Measurements from ENCODE around the gene BEGAIN. TPM values are rescaled to one million over a fixed set of nuclear protein-coding genes. Genes with fewer than 3 reads are reported as not detected.
A peak's percentile ranks its signal among the peaks of the same experiment; 100 is the strongest.

Gene BEGAIN
- total and polyA plus RNA-seq, 12 donors: 0.39 to 59.0 (median 2.7) TPM

- Histone ChIP-seq H3K36me3 (replicated peaks in 1 of 2) (peaks cover 0 to 10% of the 10 kb centered on the region in 2 donors), H3K27me3 (no peaks in the 10 kb centered on the region), H3K27ac (no peak overlapping the region), H3K9me3 (replicated peaks in 1 of 3) (no peaks in the 10 kb centered on the region), H3K4me1 (replicated peaks in 1 of 2) (peaks cover 0 to 17% of the 10 kb centered on the region in 2 donors), H3K4me3 (no peak overlapping the region)
- DNase-seq: peak in 3 of 7 donors; percentile 12 to 29 (median 13)
- 92 to 97% (median 95%) methylated on average over 7 to 13 of the region's 13 CpGs for WGBS, 4 donors
- TF ChIP-seq POLR2A (IDR thresholded peaks at IDR 0.05) (no peak), CTCF (IDR thresholded peaks at IDR 0.05) (no peak)
- intact Hi-C loops (cut with DNase I): no loop called here
These were observed 56.7 kb downstream of the BEGAIN start for GRCh38 chr14:100530270-100531072.

- peaks cover 0 to 10% of the 10 kb centered on the region in 2 donors for H3K36me3 ChIP-seq (replicated peaks in 1 of 2)
- WGBS, 4 donors: 84 to 96% (median 95%) methylated on average over 12 to 21 of the region's 21 CpGs
These were observed 57.6 kb downstream of the BEGAIN start for GRCh38 chr14:100529561-100530031.

GRCh38 chr14:100528962-100529560 is 58.2 kb downstream of the BEGAIN start:
- intact Hi-C loops (cut with DNase I): no loop called here
- peak in 2 of 7 donors; percentile 8 to 30 for DNase-seq
- H3K4me1 ChIP-seq (replicated peaks in 1 of 2): peaks cover 0 to 13% of the 10 kb centered on the region in 2 donors
- no peaks in the 10 kb centered on the region for H3K27me3 ChIP-seq
- no peak overlapping the region for H3K4me3 ChIP-seq
- no peaks in the 10 kb centered on the region for H3K9me3 ChIP-seq (replicated peaks in 1 of 3)
- 83 to 94% (median 90%) methylated on average over 2 to 10 of the region's 10 CpGs for WGBS, 4 donors
- H3K27ac ChIP-seq: no peak overlapping the region
- TF ChIP-seq POLR2A (IDR thresholded peaks at IDR 0.05) (no peak), CTCF (IDR thresholded peaks at IDR 0.05) (no peak)
- H3K36me3 ChIP-seq (replicated peaks in 1 of 2): peaks cover 0 to 10% of the 10 kb centered on the region in 2 donors

More at GRCh38 chr14:100529561-100530031, 57.6 kb downstream of the BEGAIN start:
- peaks cover 0 to 17% of the 10 kb centered on the region in 2 donors for H3K4me1 ChIP-seq (replicated peaks in 1 of 2)
- no peak overlapping the region for H3K27ac ChIP-seq
- H3K27me3 ChIP-seq: no peaks in the 10 kb centered on the region
- TF ChIP-seq POLR2A (IDR thresholded peaks at IDR 0.05) (no peak), CTCF (IDR thresholded peaks at IDR 0.05) (no peak)
- intact Hi-C loops (cut with DNase I): no loop called here
- DNase-seq: peak in 3 of 7 donors; percentile 10 to 46 (median 13)
- no peaks in the 10 kb centered on the region for H3K9me3 ChIP-seq (replicated peaks in 1 of 3)
- no peak overlapping the region for H3K4me3 ChIP-seq

GRCh38 chr14:100526632-100527031 is 60.6 kb downstream of the BEGAIN start:
- TF ChIP-seq CTCF (IDR thresholded peaks at IDR 0.05) (no peak), POLR2A (IDR thresholded peaks at IDR 0.05) (no peak)
- DNase-seq: peak in 2 of 7 donors; percentile 21 to 50
- peaks cover 0 to 10% of the 10 kb centered on the region in 2 donors for H3K36me3 ChIP-seq (replicated peaks in 1 of 2)

More at GRCh38 chr14:100526632-100527031, 60.6 kb downstream of the BEGAIN start:
- no peak overlapping the region for H3K4me3 ChIP-seq
- H3K27me3 ChIP-seq: no peaks in the 10 kb centered on the region
- 90 to 99% (median 98%) methylated on average over 2 of the region's 2 CpGs for whole genome bisulfite sequencing, 4 donors
- no peaks in the 10 kb centered on the region for H3K4me1 ChIP-seq (replicated peaks in 1 of 2)
- H3K9me3 ChIP-seq (replicated peaks in 1 of 3): no peaks in the 10 kb centered on the region
- no peak overlapping the region for H3K27ac ChIP-seq
- intact Hi-C loops (cut with DNase I): no loop called here

Data from adrenal gland (tissue), 12 donors.